ENCODE measurements around the gene TBCC.
A peak's percentile ranks its signal among the peaks of the same experiment; 100 is the strongest.
"Not testable (repeated sequence)": the region's sequence is repeated elsewhere in the genome, so short reads cannot be mapped to it uniquely, and the experiment has no call there.

TBCC gene, protein sequence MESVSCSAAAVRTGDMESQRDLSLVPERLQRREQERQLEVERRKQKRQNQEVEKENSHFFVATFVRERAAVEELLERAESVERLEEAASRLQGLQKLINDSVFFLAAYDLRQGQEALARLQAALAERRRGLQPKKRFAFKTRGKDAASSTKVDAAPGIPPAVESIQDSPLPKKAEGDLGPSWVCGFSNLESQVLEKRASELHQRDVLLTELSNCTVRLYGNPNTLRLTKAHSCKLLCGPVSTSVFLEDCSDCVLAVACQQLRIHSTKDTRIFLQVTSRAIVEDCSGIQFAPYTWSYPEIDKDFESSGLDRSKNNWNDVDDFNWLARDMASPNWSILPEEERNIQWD

DNA sequence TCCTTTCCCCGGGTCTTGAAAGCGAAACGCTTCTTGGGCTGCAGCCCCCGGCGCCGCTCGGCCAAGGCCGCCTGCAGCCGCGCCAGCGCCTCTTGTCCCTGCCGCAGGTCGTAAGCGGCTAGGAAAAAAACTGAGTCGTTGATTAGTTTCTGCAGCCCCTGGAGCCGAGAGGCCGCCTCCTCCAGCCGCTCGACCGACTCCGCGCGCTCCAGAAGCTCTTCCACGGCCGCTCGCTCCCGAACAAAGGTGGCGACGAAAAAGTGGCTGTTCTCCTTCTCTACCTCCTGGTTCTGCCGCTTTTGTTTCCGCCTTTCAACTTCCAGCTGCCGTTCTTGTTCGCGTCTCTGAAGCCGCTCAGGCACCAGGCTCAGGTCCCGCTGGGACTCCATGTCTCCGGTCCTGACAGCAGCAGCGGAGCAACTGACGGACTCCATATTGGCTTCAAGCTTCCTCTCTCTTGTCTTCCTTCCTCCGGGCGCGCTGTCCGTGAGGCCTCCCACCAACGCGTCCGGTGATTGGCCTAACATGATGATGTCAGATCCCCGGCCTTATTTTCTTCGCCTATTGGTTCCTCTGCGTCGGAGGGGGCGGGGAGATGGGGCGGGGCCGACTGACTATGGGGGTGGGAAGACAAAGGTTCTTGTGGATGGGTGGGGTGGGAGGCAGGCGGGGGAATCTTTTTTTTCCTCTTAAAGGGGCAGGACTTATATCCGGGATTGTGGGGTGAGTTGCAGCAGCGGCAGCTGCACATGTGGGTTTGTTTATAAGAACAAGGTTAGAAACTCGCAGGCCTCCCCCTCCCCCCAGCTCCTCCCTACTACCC is at the start of gene TBCC:
TBCC (minus strand) TSS at position 464 of the 823 bp plus-strand sequence; CDS start at position 434, 30 bp downstream.
- DNase-seq = peak; percentile 94

DNA sequence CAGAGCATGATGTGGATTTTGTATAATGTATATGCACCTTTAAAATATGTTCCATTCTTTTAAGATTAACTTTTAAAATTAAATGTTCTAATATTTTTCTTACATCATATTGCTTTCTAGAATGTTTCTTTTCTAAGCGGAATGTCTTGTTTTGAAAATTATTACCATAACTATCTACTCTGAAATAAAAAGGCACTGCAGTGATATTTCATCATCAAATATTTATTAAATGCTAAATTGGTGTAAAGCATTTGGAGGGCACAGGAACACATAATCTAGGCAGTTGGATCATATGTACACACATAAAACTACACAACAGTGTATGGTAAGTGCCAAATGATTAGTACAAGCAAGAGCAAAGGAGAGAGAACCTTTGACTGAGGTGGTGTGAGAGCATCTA is 49.7 kb upstream of the TBCC start:
- DNase-seq = no peak

- DNase-seq = no peak
These were observed 45.9 kb upstream of the TBCC start for GRCh38 chr6:42791706-42792320.

DNA sequence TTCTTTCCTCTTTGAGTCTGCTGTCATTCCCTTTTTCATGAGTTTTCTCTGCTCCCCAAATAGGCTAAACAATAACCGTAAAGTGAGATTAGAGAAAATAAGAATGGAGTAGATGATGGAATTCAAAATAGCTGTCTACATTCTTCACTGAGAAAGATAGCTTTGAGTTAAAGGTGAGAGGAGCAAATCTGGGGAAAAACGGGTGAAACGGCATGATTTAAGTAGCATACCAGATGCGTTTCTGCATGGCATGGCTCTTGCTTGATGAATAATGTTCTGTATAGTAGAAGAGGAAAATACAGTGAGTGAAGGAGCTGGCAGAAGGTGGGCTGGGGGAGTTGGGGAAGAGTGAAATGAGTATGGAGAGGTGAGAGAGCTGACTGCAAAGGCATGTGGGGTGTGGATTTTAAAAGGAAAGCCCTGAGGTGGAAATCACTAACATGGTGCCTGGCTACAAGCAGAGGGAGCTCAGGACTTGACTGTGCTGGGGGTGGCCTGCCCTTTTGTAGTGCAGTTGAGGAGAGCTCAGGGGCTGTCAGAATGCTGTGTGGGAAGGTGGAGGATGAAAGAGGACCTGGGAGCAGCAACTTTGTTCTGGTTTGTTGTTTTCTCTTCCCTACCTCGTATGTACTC is 44.8 kb upstream of the TBCC start:
- DNase-seq = no peak

GRCh38 chr6:42788671-42789070 is 42.8 kb upstream of the TBCC start:
- DNase-seq = no peak

- no peak for DNase-seq
These were observed 41.2 kb upstream of the TBCC start for GRCh38 chr6:42787063-42787472.

- DNase-seq = no peak
These were observed 40.7 kb upstream of the TBCC start for GRCh38 chr6:42786525-42786985.

DNA sequence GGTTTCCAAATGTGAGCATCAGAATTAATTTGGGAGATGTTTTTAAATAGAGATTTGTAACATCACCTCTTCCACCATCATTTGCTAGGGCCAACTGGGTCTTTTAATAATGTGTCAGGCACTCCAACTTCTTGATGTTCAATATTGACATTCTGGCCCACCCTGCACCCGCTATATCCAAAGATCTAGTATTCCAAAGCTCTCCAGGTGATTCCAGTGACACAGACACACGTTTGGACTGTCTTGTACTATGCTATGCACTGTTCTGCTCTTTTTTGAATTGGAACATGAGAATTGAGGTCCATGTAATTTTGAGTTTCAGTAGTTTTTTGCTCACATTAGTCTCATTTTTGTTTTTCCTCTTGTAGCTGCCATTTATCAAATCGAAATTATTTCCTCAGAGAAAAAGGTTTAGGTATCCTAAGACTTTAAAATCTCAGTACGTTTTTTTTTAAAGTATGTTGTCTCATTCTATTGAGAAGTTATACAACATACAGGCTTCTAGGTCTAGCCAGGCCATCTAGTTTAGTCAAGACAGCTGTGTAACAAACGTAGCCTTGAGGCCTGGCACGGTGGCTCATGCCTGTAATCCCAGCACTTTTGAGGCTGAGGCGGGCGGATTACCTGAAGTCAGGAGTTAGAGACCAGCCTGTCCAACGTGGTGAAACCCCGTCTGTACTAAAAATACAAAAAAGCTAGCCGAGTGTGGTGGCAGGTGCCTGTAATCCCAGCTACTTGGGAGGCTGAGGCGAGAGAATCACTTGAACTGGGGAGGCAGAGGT is 39.0 kb upstream of the TBCC start:
- no peak for DNase-seq

- no peak for DNase-seq
These were observed 38.2 kb upstream of the TBCC start for GRCh38 chr6:42783876-42784642.

GRCh38 chr6:42783177-42783875 is 37.4 kb upstream of the TBCC start:
- DNase-seq = peak; percentile 54

DNA sequence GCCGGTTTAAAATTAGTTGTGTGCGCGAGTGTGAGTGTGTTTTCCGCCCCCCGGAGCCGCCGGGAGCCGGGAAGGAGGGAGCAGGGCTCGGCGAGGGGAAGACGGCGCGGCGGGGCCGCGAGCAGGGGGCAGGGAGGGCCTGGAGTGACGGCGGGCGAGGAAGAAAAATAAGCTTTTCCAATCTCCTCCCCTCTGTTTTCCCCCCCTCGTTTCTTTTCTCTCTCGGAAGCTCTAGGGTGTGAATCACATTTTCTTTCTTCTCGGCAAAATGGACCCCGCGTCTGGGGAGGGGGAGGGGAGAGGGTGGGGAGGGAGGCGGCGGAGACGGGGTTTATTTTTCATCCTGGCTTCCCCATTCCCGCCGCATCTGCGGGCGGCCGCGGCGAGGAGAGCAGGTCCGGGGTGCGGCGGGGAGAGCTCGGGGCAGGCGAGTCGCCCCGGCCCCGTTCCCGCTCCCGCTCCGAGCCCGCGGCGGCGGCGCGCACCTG is 36.8 kb upstream of the TBCC start:
- peak; percentile 65 for DNase-seq

DNA sequence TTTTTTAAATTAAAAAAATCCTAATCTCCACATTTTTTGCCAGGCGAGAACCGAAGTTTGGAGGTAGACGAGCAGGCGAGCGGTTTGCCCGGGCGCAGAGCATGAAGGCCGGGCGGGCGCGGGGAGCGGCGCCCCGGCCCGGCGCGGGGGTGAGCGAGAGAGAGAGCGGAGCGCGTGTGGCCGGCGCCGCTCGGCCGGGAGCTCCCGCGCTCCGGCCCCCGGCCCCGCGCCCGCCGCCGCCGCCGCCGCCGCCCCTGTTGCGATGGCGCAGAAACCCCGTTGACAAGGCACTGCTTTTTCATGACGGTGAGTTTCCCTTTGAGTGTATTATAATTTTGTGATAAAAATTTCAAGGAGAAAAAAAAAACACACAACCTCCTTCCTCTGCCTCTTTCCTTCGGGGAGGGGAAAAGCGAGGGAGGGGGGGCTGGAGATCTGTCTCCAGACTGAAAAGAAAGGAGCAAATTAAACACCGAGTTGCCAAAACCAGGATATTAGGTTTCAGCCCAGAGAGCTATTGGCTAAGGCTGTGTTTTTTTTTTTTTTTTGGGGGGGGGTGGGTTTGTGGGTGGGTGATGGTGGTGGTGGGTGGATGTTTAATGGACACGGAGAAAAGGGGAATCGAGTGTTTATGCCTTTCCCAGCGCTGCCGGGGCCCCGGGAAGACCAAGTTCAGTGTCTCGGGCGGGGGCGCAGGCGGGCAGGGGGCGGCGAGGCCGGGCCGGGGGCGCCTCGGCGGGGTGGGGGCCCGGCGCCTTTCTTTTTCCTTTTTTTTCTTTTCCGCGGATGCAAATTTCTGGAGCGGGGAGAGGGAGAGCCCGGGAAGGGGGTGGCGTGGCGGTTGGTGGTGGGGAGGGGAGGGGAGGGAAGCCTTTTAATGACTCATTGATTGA is 36.1 kb upstream of the TBCC start, which contains the start of gene BICRAL:
BICRAL (plus strand) TSS at position 257 of the 893 bp plus-strand sequence. CDS start 39,971 bp downstream, outside the sequence.
- DNase-seq = peak; percentile 58

DNA sequence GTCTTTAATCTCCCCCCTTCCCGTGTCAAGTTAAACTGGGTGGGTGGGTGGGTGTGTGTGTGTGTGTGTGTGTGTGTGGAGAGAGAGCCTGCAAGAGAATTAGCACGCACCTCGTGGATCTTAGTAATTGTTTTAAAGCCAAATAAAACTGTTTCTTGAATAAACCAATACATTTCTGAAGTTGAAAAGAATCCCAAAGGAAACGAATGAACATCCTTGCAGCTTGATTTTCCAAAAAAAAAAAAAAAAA is 35.6 kb upstream of the TBCC start:
- DNase-seq = no peak

DNA sequence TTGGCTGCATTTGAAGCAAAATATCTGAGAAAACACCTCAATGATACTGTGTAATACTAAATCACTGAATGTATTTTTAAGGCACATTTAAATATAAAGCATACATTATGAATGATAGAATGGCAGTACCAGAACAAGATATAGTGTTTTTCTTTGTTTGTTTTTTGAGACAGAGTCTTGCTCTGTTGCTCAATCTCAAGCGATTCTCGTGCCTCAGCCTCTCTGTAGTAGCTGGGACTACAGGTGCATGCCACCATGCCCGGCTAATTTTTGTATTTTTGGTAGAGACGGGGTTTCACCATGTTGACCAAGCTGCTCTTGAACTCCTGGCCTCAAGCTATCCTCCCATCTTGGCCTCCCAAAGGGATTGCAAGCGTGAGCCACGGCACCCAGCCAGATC is 33.6 kb upstream of the TBCC start:
- DNase-seq = no peak

GRCh38 chr6:42778122-42778521 is 32.2 kb upstream of the TBCC start:
- no peak for DNase-seq

GRCh38 chr6:42777126-42777822 is 31.4 kb upstream of the TBCC start:
- no peak for DNase-seq

GRCh38 chr6:42774821-42775487 is 29.1 kb upstream of the TBCC start:
- not testable (repeated sequence) for DNase-seq

DNA sequence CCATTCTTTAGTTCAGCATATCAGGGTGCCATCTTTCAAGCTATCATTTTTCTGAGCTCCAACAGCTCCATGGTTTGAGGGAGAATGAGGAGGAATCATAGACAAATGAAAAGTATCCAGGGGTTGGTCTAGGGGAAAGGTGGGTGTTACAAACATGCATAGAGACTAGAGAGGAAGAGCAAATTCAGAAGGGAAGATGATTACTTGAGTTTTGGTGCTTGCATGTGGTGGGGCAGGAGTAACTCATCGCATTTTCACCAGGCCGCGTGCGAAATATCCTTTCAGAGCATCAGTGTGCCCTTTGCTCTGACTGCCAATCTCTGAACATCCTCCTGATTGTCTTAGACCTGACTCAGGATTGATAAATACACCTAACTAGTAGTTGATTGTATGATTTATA is 28.3 kb upstream of the TBCC start:
- no peak for DNase-seq

DNA sequence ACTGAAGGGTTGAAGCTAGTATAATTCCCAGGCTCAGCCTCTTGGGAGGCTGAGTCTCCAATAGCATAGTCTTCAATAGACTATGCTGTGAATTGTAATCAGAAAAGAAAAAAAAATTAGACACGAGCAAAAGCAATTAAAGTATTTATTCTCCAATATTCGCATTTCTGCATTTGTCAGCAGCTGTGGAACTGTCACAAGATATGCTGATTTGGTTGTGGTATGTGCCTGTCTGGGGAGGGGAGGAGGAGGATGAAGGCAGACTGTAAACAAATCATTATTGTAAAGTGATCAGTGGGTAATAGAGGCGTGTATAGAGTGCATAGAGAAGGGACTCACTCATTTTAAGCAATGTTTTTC is 25.8 kb upstream of the TBCC start:
- no peak for DNase-seq

All from T1000 (cell line).